ENCODE measurements around the gene RBFOX2. TPM values are rescaled to one million over a fixed set of nuclear protein-coding genes. Genes with fewer than 3 reads are reported as not detected.
A peak's percentile ranks its signal among the peaks of the same experiment; 100 is the strongest.

The RBFOX2 gene
- polyA plus RNA-seq, 2 of the 4 experiments (the other 2 are of a cell fraction) = 30.3 to 77.7 TPM

- no peak overlapping the region for H3K4me3 ChIP-seq
- WGBS (ENCODE audit: missing lambda C conversion rate) = 62% methylated on average over 3 of the region's 3 CpGs
- TF ChIP-seq MAZ (IDR thresholded peaks at IDR 0.05; ENCODE audit: borderline replicate concordance, low read depth, low read length) = no peak
- no peak for TF ChIP-seq ELK1 (IDR thresholded peaks at IDR 0.05; ENCODE audit: low read depth, low read length)
- no peak for TF ChIP-seq ESRRA (IDR thresholded peaks at IDR 0.05; ENCODE audit: borderline replicate concordance, low read length)
- no peak for TF ChIP-seq FOSB (CRISPR knock-in tag; IDR thresholded peaks at IDR 0.05)
- no peak for TF ChIP-seq ZSCAN20 (CRISPR knock-in tag; IDR thresholded peaks at IDR 0.05)
- TF ChIP-seq E2F6 (IDR thresholded peaks at IDR 0.05; ENCODE audit: borderline replicate concordance, low read depth) = no peak
- TF ChIP-seq EP300 (IDR thresholded peaks at IDR 0.05) = no peak
- no peak for TF ChIP-seq ZNF302 (CRISPR knock-in tag; IDR thresholded peaks at IDR 0.05)
- TF ChIP-seq RNF2 (IDR thresholded peaks at IDR 0.05; ENCODE audit: borderline replicate concordance, low read depth) = no peak
- no peak for TF ChIP-seq CHD4 (IDR thresholded peaks at IDR 0.05; ENCODE audit: borderline replicate concordance)
- TF ChIP-seq CBX2 (IDR thresholded peaks at IDR 0.05; ENCODE audit: borderline replicate concordance, low read depth) = no peak
- TF ChIP-seq HOXB5 (CRISPR knock-in tag; IDR thresholded peaks at IDR 0.05) = no peak
- no peak for TF ChIP-seq POLR2AphosphoS2 (conservative IDR thresholded peaks at IDR 0.05; ENCODE audit: low read length)
- H3K4me1 ChIP-seq = peaks cover 22% of the 10 kb centered on the region; the same call in 2 of the 3 replicates
- FAIRE-seq = no peak
- no peak for ATAC-seq
- no peak for DNase-seq (ENCODE audit: low read depth in 1 of 2, low spot score in 1 of 2)
- no peak overlapping the region for H3K27ac ChIP-seq
- no peaks in the 10 kb centered on the region for H3K9me3 ChIP-seq
- peak overlapping the region; percentile 2; the same call in 1 of the 3 replicates for H3K4me2 ChIP-seq
- ChIA-PET POLR2A (interaction anchor here (0.6 kb wide), 1 partner anchor 14 kb away, joined by 5 read pairs; no protein-coding TSS in a partner anchor), CTCF (interaction anchor here (0.6 kb wide), 1 partner anchor 72 kb away, joined by 3 read pairs; no protein-coding TSS in a partner anchor)
Measured at GRCh38 chr22:35971456-35972119, 57.0 kb downstream of the RBFOX2 start.

DNA sequence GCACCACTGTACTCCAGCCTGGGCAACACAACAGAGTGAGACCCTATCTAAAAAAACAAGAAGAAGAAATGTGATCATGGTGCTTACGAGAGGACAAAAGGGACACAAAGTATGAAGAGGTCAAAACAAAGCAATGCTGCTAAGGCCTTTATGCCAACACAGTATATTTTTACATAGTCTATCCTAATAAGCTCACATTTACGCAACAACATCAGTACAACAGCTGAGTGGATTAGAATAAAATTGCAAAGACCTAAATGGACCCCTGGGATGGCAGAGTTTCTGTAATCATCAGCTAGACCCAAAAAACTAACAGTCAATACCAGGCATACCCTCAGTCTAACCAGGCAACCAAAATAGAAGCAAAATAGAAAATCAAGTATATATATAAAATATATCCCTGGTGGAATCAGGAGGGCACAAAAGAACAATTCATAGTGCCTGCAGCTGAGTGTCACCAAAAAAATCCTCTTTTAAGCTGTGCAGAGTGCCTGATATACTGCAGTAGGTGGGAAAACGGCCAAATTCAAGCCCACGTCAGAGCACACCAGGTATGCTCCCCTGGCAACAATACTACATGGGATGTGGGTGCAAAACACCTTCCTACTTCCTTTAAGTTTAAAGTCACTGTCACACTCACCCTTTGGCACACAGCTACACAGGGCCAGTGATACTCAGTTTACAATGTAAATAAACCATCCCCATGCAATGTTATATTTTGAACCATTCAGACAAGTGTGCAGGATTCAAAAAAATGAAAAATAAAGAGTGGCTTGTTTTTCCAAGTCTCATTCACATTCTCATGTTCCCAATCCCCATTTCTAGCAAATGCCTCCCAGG, 57.8 kb downstream of the RBFOX2 start:
- POLR2A ChIA-PET = no interaction called here
- DNase-seq (ENCODE audit: low read depth in 1 of 2, low spot score in 1 of 2) (no peak), FAIRE-seq (no peak), ATAC-seq (no peak)
- H3K27ac ChIP-seq = no peak overlapping the region
- CTCF ChIA-PET = no interaction called here
- no peak overlapping the region for H3K4me3 ChIP-seq
- peaks cover 22% of the 10 kb centered on the region; the same call in 2 of the 3 replicates for H3K4me1 ChIP-seq
- 96% methylated on average over 4 of the region's 4 CpGs for WGBS (ENCODE audit: missing lambda C conversion rate)
- H3K4me2 ChIP-seq = peak overlapping the region; percentile 2; the same call in 1 of the 3 replicates
- no peaks in the 10 kb centered on the region for H3K9me3 ChIP-seq
- no peak for TF ChIP-seq HOXB5 (CRISPR knock-in tag; IDR thresholded peaks at IDR 0.05)
- TF ChIP-seq POLR2AphosphoS2 (conservative IDR thresholded peaks at IDR 0.05; ENCODE audit: low read length) = no peak
- TF ChIP-seq, protein P1, sequence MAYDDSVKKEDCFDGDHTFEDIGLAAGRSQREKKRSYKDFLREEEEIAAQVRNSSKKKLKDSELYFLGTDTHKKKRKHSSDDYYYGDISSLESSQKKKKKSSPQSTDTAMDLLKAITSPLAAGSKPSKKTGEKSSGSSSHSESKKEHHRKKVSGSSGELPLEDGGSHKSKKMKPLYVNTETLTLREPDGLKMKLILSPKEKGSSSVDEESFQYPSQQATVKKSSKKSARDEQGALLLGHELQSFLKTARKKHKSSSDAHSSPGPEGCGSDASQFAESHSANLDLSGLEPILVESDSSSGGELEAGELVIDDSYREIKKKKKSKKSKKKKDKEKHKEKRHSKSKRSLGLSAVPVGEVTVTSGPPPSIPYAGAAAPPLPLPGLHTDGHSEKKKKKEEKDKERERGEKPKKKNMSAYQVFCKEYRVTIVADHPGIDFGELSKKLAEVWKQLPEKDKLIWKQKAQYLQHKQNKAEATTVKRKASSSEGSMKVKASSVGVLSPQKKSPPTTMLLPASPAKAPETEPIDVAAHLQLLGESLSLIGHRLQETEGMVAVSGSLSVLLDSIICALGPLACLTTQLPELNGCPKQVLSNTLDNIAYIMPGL (CRISPR knock-in tag; IDR thresholded peaks at IDR 0.05; ENCODE audit: borderline replicate concordance) = no peak
- no peak for TF ChIP-seq CBX2 (IDR thresholded peaks at IDR 0.05; ENCODE audit: borderline replicate concordance, low read depth)
- TF ChIP-seq RFX5 (IDR thresholded peaks at IDR 0.05) = no peak
- TF ChIP-seq HEYL (CRISPR knock-in tag; IDR thresholded peaks at IDR 0.05) = no peak
- no peak for TF ChIP-seq FOXS1 (CRISPR knock-in tag; IDR thresholded peaks at IDR 0.05)
- no peak for TF ChIP-seq KDM1A (IDR thresholded peaks at IDR 0.05; ENCODE audit: low read depth)
- TF ChIP-seq FOSB (CRISPR knock-in tag; IDR thresholded peaks at IDR 0.05) = no peak
- no peak for TF ChIP-seq ZFP36 (IDR thresholded peaks at IDR 0.05; ENCODE audit: borderline replicate concordance, partially characterized antibody)
- no peak for TF ChIP-seq RCOR1 (IDR thresholded peaks at IDR 0.05; ENCODE audit: low read depth, low read length)
- TF ChIP-seq, protein P2, sequence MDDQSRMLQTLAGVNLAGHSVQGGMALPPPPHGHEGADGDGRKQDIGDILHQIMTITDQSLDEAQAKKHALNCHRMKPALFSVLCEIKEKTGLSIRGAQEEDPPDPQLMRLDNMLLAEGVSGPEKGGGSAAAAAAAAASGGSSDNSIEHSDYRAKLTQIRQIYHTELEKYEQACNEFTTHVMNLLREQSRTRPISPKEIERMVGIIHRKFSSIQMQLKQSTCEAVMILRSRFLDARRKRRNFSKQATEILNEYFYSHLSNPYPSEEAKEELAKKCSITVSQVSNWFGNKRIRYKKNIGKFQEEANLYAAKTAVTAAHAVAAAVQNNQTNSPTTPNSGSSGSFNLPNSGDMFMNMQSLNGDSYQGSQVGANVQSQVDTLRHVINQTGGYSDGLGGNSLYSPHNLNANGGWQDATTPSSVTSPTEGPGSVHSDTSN (IDR thresholded peaks at IDR 0.05) = no peak
- no peak for TF ChIP-seq RAD21 (conservative IDR thresholded peaks at IDR 0.05 in 1 of 2, IDR thresholded peaks at IDR 0.05 in 1 of 2)
- TF ChIP-seq NPAS2 (CRISPR knock-in tag; IDR thresholded peaks at IDR 0.05; ENCODE audit: borderline replicate concordance) = no peak
- no peak for TF ChIP-seq CBX8 (IDR thresholded peaks at IDR 0.05)
- no peak for TF ChIP-seq HOXB13 (CRISPR knock-in tag; IDR thresholded peaks at IDR 0.05; ENCODE audit: low read depth)
- TF ChIP-seq EP300 (IDR thresholded peaks at IDR 0.05) = no peak
- no peak for TF ChIP-seq RNF2 (IDR thresholded peaks at IDR 0.05; ENCODE audit: borderline replicate concordance, low read depth)
